Kidney (tissue), 14 donors: Measurements from ENCODE around the gene HMX3. TPM values are rescaled to one million over a fixed set of nuclear protein-coding genes. Genes with fewer than 3 reads are reported as not detected.

Experiments used
- DNase-seq, 5 donors: peaks; one replicate each; pipeline ENCODE4 v3.0.0-alpha.2; 2013 to 2020
- FAIRE-seq: peaks from 2 replicates; lab custom pipeline; 2012; peaks lifted over from hg19 to GRCh38; lab: Jason Lieb, UNC
- H3K27ac ChIP-seq, 2 donors: one replicate each; pipeline ENCODE4 v1.7.0; 2013; ENCODE audit warnings: low read depth in 2 of 2, low read length in 2 of 2, inconsistent platforms in 1 of 2
- H3K27me3 ChIP-seq: one replicate; pipeline ENCODE4 v1.7.1; 2013; ENCODE audit warnings: low read length, inconsistent platforms; ENCODE audit not compliant: control insufficient read depth, insufficient read depth
- H3K36me3 ChIP-seq, 3 donors: one replicate each; pipeline versions ENCODE4 v1.7.0 to v1.7.1; 2013; ENCODE audit warnings: low read length in 3 of 3, control low read depth in 1 of 3, inconsistent platforms in 1 of 3; ENCODE audit not compliant: insufficient read depth in 3 of 3, control insufficient read depth in 2 of 3
- H3K4me1 ChIP-seq, 3 donors: one replicate each; pipeline versions ENCODE4 v1.7.0 to v1.7.1; 2013; ENCODE audit warnings: low read length in 3 of 3, inconsistent platforms in 1 of 3, low read depth in 1 of 3; ENCODE audit not compliant: control insufficient read depth in 2 of 3, insufficient read depth in 2 of 3
- H3K4me3 ChIP-seq, 3 donors: one replicate each; pipeline versions ENCODE4 v1.7.0 to v1.8.1; 2013; ENCODE audit warnings: low read length in 3 of 3, control low read depth in 1 of 3, inconsistent platforms in 1 of 3
- H3K9ac ChIP-seq, 3 donors: one replicate each; pipeline versions ENCODE4 v1.7.0 to v1.7.1; 2013; ENCODE audit warnings: low read length in 3 of 3, control low read depth in 1 of 3, inconsistent platforms in 1 of 3
- H3K9me3 ChIP-seq, 3 donors: one replicate each; pipeline versions ENCODE4 v1.7.0 to v1.7.1; 2013; ENCODE audit warnings: low read length in 3 of 3, control low read depth in 1 of 3, inconsistent platforms in 1 of 3; ENCODE audit not compliant: control insufficient read depth in 2 of 3, insufficient read depth in 1 of 3
- intact Hi-C: fragments of 100-400 bp; cut with DNase I; formaldehyde crosslinking; loops from one replicate; pipeline ENCODE4 v1.11.1; 2022
- polyA plus RNA-seq: library from polyadenylated mRNA; stranded (reverse); fragments of 350-450 nt; fragmentation: Illumina TruSeq; extraction: RNeasy Lipid Tissue Mini Kit (QIAGEN cat#74804); gene quantifications from one replicate; pipeline ENCODE4 v1.2.3, GENCODE V29; 2014; ENCODE audit warnings: low read depth, low replicate concordance; ENCODE audit not compliant: insufficient read depth
- total RNA-seq: library from RNA; stranded (reverse); fragmentation: NEBNext Ultra II Directional; extraction: Animal tissue kit (Norgen Biotek cat#: 25700); gene quantifications from one replicate; pipeline ENCODE4 v1.2.1, GENCODE V29; 2021
- TF ChIP-seq, protein P1 (sequence below): IDR thresholded peaks from 3 replicates; pipeline ENCODE4 v1.5.1; 2012; ENCODE audit warnings: mild to moderate bottlenecking, moderate library complexity, borderline replicate concordance; ENCODE audit not compliant: insufficient read depth; ENCODE audit errors: extremely low read depth
- donor health status: control.
- donor health status: control.
- donor health status: control.
- donor health status: control.
- donor health status: control.
- donor health status: DM: yes; HTN: yes; CAD: no.
- donor health status: Normal renal cell carcinoma (clear cell type).

Gene HMX3
- total and polyA plus RNA-seq, 2 donors from 2014 or later = not detected

GRCh38 chr10:123150986-123151736 lies 15.4 kb downstream of the HMX3 start:
- H3K4me3 ChIP-seq = no peak overlapping the region
- intact Hi-C loops = no loop called here
- H3K9me3 ChIP-seq = peaks cover 0 to 1% (median 0%) of the 10 kb centered on the region in 3 donors
- peaks cover 0 to 2% (median 0%) of the 10 kb centered on the region in 3 donors for H3K36me3 ChIP-seq
- DNase-seq (peak; percentile 54 to 73 (median 69)), FAIRE-seq (no peak)
- H3K27ac ChIP-seq = no peak overlapping the region
- H3K27me3 ChIP-seq = peaks cover 51% of the 10 kb centered on the region
- TF ChIP-seq, protein P1, sequence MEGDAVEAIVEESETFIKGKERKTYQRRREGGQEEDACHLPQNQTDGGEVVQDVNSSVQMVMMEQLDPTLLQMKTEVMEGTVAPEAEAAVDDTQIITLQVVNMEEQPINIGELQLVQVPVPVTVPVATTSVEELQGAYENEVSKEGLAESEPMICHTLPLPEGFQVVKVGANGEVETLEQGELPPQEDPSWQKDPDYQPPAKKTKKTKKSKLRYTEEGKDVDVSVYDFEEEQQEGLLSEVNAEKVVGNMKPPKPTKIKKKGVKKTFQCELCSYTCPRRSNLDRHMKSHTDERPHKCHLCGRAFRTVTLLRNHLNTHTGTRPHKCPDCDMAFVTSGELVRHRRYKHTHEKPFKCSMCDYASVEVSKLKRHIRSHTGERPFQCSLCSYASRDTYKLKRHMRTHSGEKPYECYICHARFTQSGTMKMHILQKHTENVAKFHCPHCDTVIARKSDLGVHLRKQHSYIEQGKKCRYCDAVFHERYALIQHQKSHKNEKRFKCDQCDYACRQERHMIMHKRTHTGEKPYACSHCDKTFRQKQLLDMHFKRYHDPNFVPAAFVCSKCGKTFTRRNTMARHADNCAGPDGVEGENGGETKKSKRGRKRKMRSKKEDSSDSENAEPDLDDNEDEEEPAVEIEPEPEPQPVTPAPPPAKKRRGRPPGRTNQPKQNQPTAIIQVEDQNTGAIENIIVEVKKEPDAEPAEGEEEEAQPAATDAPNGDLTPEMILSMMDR = no peak
- no peak overlapping the region for H3K9ac ChIP-seq
- H3K4me1 ChIP-seq = peaks cover 0 to 13% (median 2%) of the 10 kb centered on the region in 3 donors

DNA sequence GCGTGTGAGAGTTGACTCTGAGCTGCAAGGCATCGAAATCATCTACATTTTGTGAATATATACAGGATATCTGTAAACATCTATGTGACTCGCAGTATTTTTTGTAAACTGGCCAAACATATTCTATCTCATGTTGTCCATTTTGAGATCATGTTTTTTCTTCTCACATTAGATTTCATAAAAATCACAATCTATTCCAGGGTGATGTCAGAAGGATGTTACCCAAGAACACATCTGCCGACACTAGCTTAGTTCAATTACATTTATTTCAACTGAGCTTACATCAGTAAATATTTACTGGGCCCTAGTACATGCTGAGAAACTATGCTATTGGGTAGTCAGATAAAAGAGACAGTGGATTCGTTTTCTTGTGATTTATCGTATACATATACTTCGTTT lies 16.0 kb downstream of the HMX3 start:
- Histone ChIP-seq H3K9me3 (peaks cover 0 to 1% (median 0%) of the 10 kb centered on the region in 3 donors), H3K27me3 (peaks cover 47% of the 10 kb centered on the region), H3K27ac (no peak overlapping the region), H3K36me3 (peaks cover 0 to 2% (median 0%) of the 10 kb centered on the region in 3 donors), H3K9ac (no peak overlapping the region), H3K4me3 (no peak overlapping the region), H3K4me1 (peaks cover 0 to 13% (median 2%) of the 10 kb centered on the region in 3 donors)
- DNase-seq (peak in 1 of 5 donors; percentile 54), FAIRE-seq (no peak)
- TF ChIP-seq, protein P1 = no peak
- intact Hi-C loops = no loop called here

GRCh38 chr10:123153486-123154091 lies 17.8 kb downstream of the HMX3 start:
- Histone ChIP-seq H3K4me3 (no peak overlapping the region), H3K4me1 (peaks cover 0 to 13% (median 2%) of the 10 kb centered on the region in 3 donors), H3K9ac (no peak overlapping the region), H3K36me3 (peaks cover 2 to 5% (median 3%) of the 10 kb centered on the region in 3 donors), H3K9me3 (peaks cover 0 to 1% (median 0%) of the 10 kb centered on the region in 3 donors), H3K27ac (no peak overlapping the region), H3K27me3 (peaks cover 37% of the 10 kb centered on the region)
- TF ChIP-seq, protein P1 = no peak
- no peak for FAIRE-seq
- intact Hi-C loops = no loop called here
- peak in 2 of 5 donors; percentile 32 to 43 for DNase-seq
